Stimulated activated naive B cell treated with anti-CD40 and anti-IgM and Interleukin-4, amounts not matched to agents 10 μg/mL and 1 μg/mL and 100 μg/mL, for 72 hours (primary cell): ENCODE results near the gene TSEN34.
A peak's percentile ranks its signal among the peaks of the same experiment; 100 is the strongest.
"Not testable (repeated sequence)": the region's sequence is repeated elsewhere in the genome, so short reads cannot be mapped to it uniquely, and the experiment has no call there.

ENCODE experiments used
- ATAC-seq, 2 donors: fragments of 150-1000 bp; cut with Tn5 transposase; replicated peaks; 2 replicates each; pipeline ENCODE4 v1.10.0; 2021; ENCODE audit warnings: moderate library complexity in 1 of 2
- DNase-seq: peaks from one replicate; pipeline ENCODE4 v3.0.0; 2021
- H3K27ac Mint-ChIP-seq: one replicate; pipeline ENCODE4 v1.8.0; 2022; ENCODE audit warnings: mild to moderate bottlenecking, mixed read lengths
- H3K27me3 Mint-ChIP-seq, 2 donors: one replicate each; pipeline ENCODE4 v1.8.0; 2022; ENCODE audit warnings: mixed read lengths in 2 of 2
- H3K36me3 Mint-ChIP-seq, 2 donors: one replicate each; pipeline ENCODE4 v1.8.0; 2022; ENCODE audit warnings: mixed read lengths in 2 of 2, mild to moderate bottlenecking in 1 of 2
- H3K4me1 Mint-ChIP-seq, 2 donors: one replicate each; pipeline ENCODE4 v1.8.0; 2022; ENCODE audit warnings: mixed read lengths in 2 of 2, mild to moderate bottlenecking in 1 of 2
- H3K4me3 Mint-ChIP-seq, 2 donors: one replicate each; pipeline ENCODE4 v1.8.0; 2022; ENCODE audit warnings: mild to moderate bottlenecking in 2 of 2, mixed read lengths in 2 of 2, moderate library complexity in 1 of 2
- H3K9me3 Mint-ChIP-seq, 2 donors: one replicate each; pipeline ENCODE4 v1.8.0; 2022; ENCODE audit warnings: mixed read lengths in 2 of 2, mild to moderate bottlenecking in 1 of 2

TSEN34 gene

DNA sequence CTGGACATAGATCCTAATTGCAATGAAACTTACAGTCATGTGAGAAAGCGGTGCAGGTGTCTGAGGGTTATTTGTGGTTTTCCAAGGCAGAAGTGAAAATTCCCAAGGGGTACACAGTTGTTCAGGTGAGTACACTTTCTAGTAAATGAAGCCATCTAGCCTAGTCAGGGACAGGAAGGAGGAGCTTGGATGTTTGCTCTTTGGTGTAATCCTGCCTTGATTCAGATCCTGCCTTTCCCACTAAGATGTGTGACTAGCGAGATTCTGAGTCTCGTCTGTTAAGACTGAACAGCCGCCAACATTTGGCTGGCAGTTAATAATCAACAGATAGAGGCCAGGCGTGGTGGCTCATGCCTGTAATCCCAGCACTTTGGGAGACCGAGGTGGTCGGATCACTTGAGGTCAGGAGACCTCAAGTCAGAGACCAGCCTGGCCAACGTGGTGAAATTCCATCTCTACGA lies 12.1 kb downstream of the TSEN34 start:
- Mint-ChIP-seq H3K4me1 (peaks cover 45 to 81% of the 10 kb centered on the region in 2 donors), H3K9me3 (no peaks in the 10 kb centered on the region), H3K27ac (peak overlapping the region; percentile 83), H3K27me3 (no peaks in the 10 kb centered on the region), H3K36me3 (peaks cover 65 to 78% of the 10 kb centered on the region in 2 donors), H3K4me3 (peak overlapping the region; percentile 94 to 100)
- DNase-seq (no peak), ATAC-seq (no peak)

- no peak for ATAC-seq
- H3K27ac Mint-ChIP-seq: peak overlapping the region; percentile 87
- no peak for DNase-seq
- peak overlapping the region; percentile 51 to 69 for H3K4me3 Mint-ChIP-seq
- H3K4me1 Mint-ChIP-seq: peaks cover 57 to 92% of the 10 kb centered on the region in 2 donors
- H3K9me3 Mint-ChIP-seq: no peaks in the 10 kb centered on the region
- H3K36me3 Mint-ChIP-seq: peaks cover 77 to 90% of the 10 kb centered on the region in 2 donors
- H3K27me3 Mint-ChIP-seq: no peaks in the 10 kb centered on the region
Measured at GRCh38 chr19:54204767-54205468, 13.8 kb downstream of the TSEN34 start.

- Mint-ChIP-seq H3K36me3 (peaks cover 81 to 92% of the 10 kb centered on the region in 2 donors), H3K4me1 (peaks cover 61 to 97% of the 10 kb centered on the region in 2 donors), H3K9me3 (peaks cover 0 to 4% of the 10 kb centered on the region in 2 donors), H3K4me3 (peak overlapping the region; percentile 68 to 82), H3K27me3 (no peaks in the 10 kb centered on the region), H3K27ac (peak overlapping the region; percentile 59)
- no peak for ATAC-seq
- DNase-seq: no peak
Measured at GRCh38 chr19:54206030-54206830, 15.1 kb downstream of the TSEN34 start.

DNA sequence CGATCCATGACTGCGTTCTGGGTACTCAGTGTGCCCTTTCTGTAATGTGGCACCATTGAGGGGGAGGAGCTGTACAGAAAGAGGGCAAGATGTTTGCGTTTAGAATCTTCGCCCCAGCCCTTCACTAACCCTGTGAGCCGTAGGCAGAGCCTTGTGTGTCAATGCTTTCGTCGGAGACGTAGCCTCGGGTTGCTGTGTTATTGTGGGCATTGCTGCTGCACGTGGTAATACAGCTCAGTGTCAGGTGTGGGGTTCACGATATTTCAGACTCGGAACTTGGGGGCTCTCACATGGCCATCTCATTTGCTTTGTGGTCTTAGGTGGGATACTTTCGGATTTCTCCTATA lies 15.7 kb downstream of the TSEN34 start:
- Mint-ChIP-seq H3K27ac (peak overlapping the region; percentile 42), H3K27me3 (no peaks in the 10 kb centered on the region), H3K36me3 (peaks cover 77 to 88% of the 10 kb centered on the region in 2 donors), H3K4me1 (peaks cover 62 to 96% of the 10 kb centered on the region in 2 donors), H3K4me3 (peak overlapping the region; percentile 68 to 82), H3K9me3 (peaks cover 0 to 5% of the 10 kb centered on the region in 2 donors)
- ATAC-seq (no peak), DNase-seq (no peak)

DNA sequence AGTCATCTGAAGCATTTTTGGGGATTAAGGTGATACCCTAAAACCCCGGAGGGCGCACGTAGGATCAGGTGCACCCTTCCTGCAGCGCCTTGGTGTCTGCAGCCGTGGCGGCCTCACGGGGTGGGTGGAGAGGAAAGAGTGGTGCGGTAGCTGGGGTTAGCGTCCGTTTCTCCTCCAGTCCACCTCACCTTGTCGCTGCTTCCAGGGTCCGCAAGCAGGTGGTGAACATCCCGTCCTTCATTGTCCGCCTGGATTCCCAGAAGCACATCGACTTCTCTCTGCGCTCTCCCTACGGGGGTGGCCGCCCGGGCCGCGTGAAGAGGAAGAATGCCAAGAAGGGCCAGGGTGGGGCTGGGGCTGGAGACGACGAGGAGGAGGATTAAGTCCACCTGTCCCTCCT lies 16.1 kb downstream of the TSEN34 start:
- H3K9me3 Mint-ChIP-seq, DNase-seq: not testable (repeated sequence)

GRCh38 chr19:54207676-54207982 lies 16.5 kb downstream of the TSEN34 start:
- DNase-seq (no peak), ATAC-seq (peak; percentile 5 to 12)
- H3K27ac Mint-ChIP-seq: peak overlapping the region; percentile 99
- peaks cover 0 to 5% of the 10 kb centered on the region in 2 donors for H3K9me3 Mint-ChIP-seq
- H3K4me1 Mint-ChIP-seq: peaks cover 60 to 88% of the 10 kb centered on the region in 2 donors
- H3K27me3 Mint-ChIP-seq: no peaks in the 10 kb centered on the region
- H3K4me3 Mint-ChIP-seq: peak overlapping the region; percentile 68 to 82
- peaks cover 75 to 84% of the 10 kb centered on the region in 2 donors for H3K36me3 Mint-ChIP-seq

More for the DNA sequence above, 16.1 kb downstream of the TSEN34 start:
- Mint-ChIP-seq H3K4me3 (peak overlapping the region; percentile 68 to 82), H3K4me1 (peaks cover 62 to 92% of the 10 kb centered on the region in 2 donors), H3K36me3 (peaks cover 76 to 87% of the 10 kb centered on the region in 2 donors), H3K27ac (peak overlapping the region; percentile 99)
- not testable (repeated sequence) for ATAC-seq, H3K27me3 Mint-ChIP-seq

- peaks cover 58 to 82% of the 10 kb centered on the region in 2 donors for H3K4me1 Mint-ChIP-seq
- ATAC-seq: peak; percentile 73 to 78
- peak; percentile 81 for DNase-seq
- peak overlapping the region; percentile 68 to 82 for H3K4me3 Mint-ChIP-seq
- H3K36me3 Mint-ChIP-seq: peaks cover 74 to 84% of the 10 kb centered on the region in 2 donors
- H3K27me3 Mint-ChIP-seq: no peaks in the 10 kb centered on the region
- H3K27ac Mint-ChIP-seq: peak overlapping the region; percentile 99
- peaks cover 0 to 5% of the 10 kb centered on the region in 2 donors for H3K9me3 Mint-ChIP-seq
Measured at GRCh38 chr19:54207983-54208783, 17.1 kb downstream of the TSEN34 start.

DNA sequence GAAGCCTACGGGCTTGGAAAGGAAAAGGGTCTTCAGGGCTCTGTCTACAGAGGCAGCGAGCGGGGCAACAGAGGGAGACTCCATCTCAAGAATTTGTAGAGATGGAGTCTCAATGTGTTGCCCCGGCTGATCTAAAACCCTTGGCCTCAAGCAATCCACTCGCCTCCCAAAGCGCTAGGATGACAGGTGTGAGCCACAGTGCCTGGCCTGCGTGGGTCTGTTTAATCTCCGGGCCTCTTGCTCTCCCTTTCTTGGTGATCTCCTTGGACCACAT lies 17.6 kb downstream of the TSEN34 start:
- ATAC-seq (no peak), DNase-seq (no peak)
- peaks cover 71 to 81% of the 10 kb centered on the region in 2 donors for H3K36me3 Mint-ChIP-seq
- peaks cover 0 to 5% of the 10 kb centered on the region in 2 donors for H3K9me3 Mint-ChIP-seq
- peak overlapping the region; percentile 68 to 82 for H3K4me3 Mint-ChIP-seq
- H3K4me1 Mint-ChIP-seq: peaks cover 57 to 77% of the 10 kb centered on the region in 2 donors
- peak overlapping the region; percentile 99 for H3K27ac Mint-ChIP-seq
- H3K27me3 Mint-ChIP-seq: no peaks in the 10 kb centered on the region

GRCh38 chr19:54209058-54209810 lies 18.1 kb downstream of the TSEN34 start:
- ATAC-seq (no peak), DNase-seq (no peak)
- H3K9me3 Mint-ChIP-seq: peaks cover 0 to 5% of the 10 kb centered on the region in 2 donors
- peaks cover 67 to 80% of the 10 kb centered on the region in 2 donors for H3K36me3 Mint-ChIP-seq
- no peaks in the 10 kb centered on the region for H3K27me3 Mint-ChIP-seq
- peaks cover 57 to 72% of the 10 kb centered on the region in 2 donors for H3K4me1 Mint-ChIP-seq
- H3K27ac Mint-ChIP-seq: peak overlapping the region; percentile 99
- H3K4me3 Mint-ChIP-seq: peak overlapping the region; percentile 57 to 62

DNA sequence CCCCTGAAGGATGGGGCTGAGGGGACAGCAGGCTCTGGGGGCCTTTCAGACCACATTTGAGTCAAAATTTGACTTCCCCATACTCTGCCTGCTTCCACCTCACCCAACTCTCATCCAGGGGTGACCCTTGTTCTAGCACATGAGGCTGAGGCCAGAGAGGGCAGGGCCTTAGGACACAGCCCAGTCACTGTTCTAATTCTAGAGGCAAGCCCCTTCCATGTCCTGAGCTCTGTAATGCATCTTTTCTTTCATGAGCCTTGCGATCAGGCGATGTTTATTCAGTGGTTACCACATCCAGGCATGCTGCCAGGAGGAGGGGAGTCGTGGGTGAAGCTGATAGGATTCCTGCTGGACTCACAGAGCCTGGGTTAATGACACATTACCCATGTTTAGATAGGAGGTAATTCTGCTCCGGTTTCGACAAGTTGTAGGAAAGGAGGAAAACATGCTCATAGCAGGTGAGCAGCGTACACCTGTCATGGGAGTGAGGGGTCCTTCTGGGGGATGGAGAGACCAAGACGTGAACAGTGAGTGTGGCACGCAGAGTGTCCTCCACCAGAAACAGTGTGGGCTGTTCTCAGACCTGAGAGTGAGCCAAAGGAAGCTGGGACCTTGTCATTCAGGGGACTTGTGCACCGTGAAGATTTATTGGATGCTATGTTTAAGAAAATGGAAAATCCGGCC lies 18.8 kb downstream of the TSEN34 start:
- H3K27ac Mint-ChIP-seq: peak overlapping the region; percentile 99
- peaks cover 0 to 5% of the 10 kb centered on the region in 2 donors for H3K9me3 Mint-ChIP-seq
- DNase-seq: no peak
- ATAC-seq: no peak
- H3K27me3 Mint-ChIP-seq: no peaks in the 10 kb centered on the region
- peak overlapping the region; percentile 57 to 62 for H3K4me3 Mint-ChIP-seq
- H3K4me1 Mint-ChIP-seq: peaks cover 54 to 65% of the 10 kb centered on the region in 2 donors
- peaks cover 60 to 73% of the 10 kb centered on the region in 2 donors for H3K36me3 Mint-ChIP-seq

GRCh38 chr19:54211235-54211634 lies 20.1 kb downstream of the TSEN34 start:
- DNase-seq: no peak

GRCh38 chr19:54214217-54214616 lies 23.1 kb downstream of the TSEN34 start:
- H3K36me3 Mint-ChIP-seq: peaks cover 43 to 47% of the 10 kb centered on the region in 2 donors
- H3K9me3 Mint-ChIP-seq, H3K27me3 Mint-ChIP-seq, DNase-seq, H3K27ac Mint-ChIP-seq, H3K4me3 Mint-ChIP-seq, ATAC-seq: not testable (repeated sequence)
- H3K4me1 Mint-ChIP-seq: peaks cover 19 to 29% of the 10 kb centered on the region in 2 donors

More at GRCh38 chr19:54211235-54211634, 20.1 kb downstream of the TSEN34 start:
- H3K27me3 Mint-ChIP-seq: no peaks in the 10 kb centered on the region
- H3K4me3 Mint-ChIP-seq: peak overlapping the region in 1 of 2 donors; percentile 18
- ATAC-seq: no peak
- peaks cover 48 to 52% of the 10 kb centered on the region in 2 donors for H3K4me1 Mint-ChIP-seq
- peaks cover 50 to 62% of the 10 kb centered on the region in 2 donors for H3K36me3 Mint-ChIP-seq
- H3K9me3 Mint-ChIP-seq: peaks cover 0 to 5% of the 10 kb centered on the region in 2 donors
- H3K27ac Mint-ChIP-seq: peak overlapping the region; percentile 82

- ATAC-seq: not testable (repeated sequence)
Measured at GRCh38 chr19:54214734-54215133, 23.6 kb downstream of the TSEN34 start.

More at GRCh38 chr19:54214734-54215133, 23.6 kb downstream of the TSEN34 start:
- Mint-ChIP-seq H3K4me1 (peaks cover 14 to 24% of the 10 kb centered on the region in 2 donors), H3K36me3 (peaks cover 41 to 43% of the 10 kb centered on the region in 2 donors)
- H3K27ac Mint-ChIP-seq, DNase-seq, H3K27me3 Mint-ChIP-seq, H3K4me3 Mint-ChIP-seq, H3K9me3 Mint-ChIP-seq: not testable (repeated sequence)
